HG03342 (cell line): ENCODE measurements around the gene CD247.

ENCODE experiments used
- ATAC-seq: cut with Tn5 transposase; IDR thresholded peaks from one replicate; pipeline ENCODE4 v1.9.1; 2021; ENCODE audit warnings: mild to moderate bottlenecking, moderate library complexity; ENCODE audit not compliant: unreplicated experiment

Gene CD247

GRCh38 chr1:167512046-167512654 is 6.2 kb downstream of the CD247 start:
- no peak for ATAC-seq

- ATAC-seq: no peak
These were observed 6.8 kb downstream of the CD247 start for GRCh38 chr1:167511374-167511986.

- ATAC-seq: no peak
These were observed 7.4 kb downstream of the CD247 start for GRCh38 chr1:167510881-167511280.

GRCh38 chr1:167510244-167510643 is 8.1 kb downstream of the CD247 start:
- ATAC-seq: no peak

- no peak for ATAC-seq
These were observed 8.7 kb downstream of the CD247 start for GRCh38 chr1:167509587-167509986.

GRCh38 chr1:167507719-167508118 is 10.6 kb downstream of the CD247 start:
- ATAC-seq: no peak

GRCh38 chr1:167504467-167504827 is 13.9 kb downstream of the CD247 start:
- ATAC-seq: no peak

GRCh38 chr1:167503626-167504466 is 14.5 kb downstream of the CD247 start:
- ATAC-seq: no peak

- no peak for ATAC-seq
These were observed 15.4 kb downstream of the CD247 start for GRCh38 chr1:167502719-167503462.

GRCh38 chr1:167502192-167502551 is 16.2 kb downstream of the CD247 start:
- no peak for ATAC-seq

GRCh38 chr1:167501515-167502191 is 16.7 kb downstream of the CD247 start:
- ATAC-seq: no peak

GRCh38 chr1:167500283-167500860 is 18.0 kb downstream of the CD247 start:
- ATAC-seq: no peak

GRCh38 chr1:167499664-167500101 is 18.6 kb downstream of the CD247 start:
- ATAC-seq: peak; percentile 97

- ATAC-seq: no peak
These were observed 19.2 kb downstream of the CD247 start for GRCh38 chr1:167499106-167499505.

GRCh38 chr1:167496797-167497619 is 21.3 kb downstream of the CD247 start:
- no peak for ATAC-seq

- no peak for ATAC-seq
These were observed 25.0 kb downstream of the CD247 start for GRCh38 chr1:167493372-167493771.

- ATAC-seq: no peak
These were observed 25.8 kb downstream of the CD247 start for GRCh38 chr1:167492481-167492910.

GRCh38 chr1:167491586-167492461 is 26.5 kb downstream of the CD247 start:
- no peak for ATAC-seq

- no peak for ATAC-seq
These were observed 27.6 kb downstream of the CD247 start for GRCh38 chr1:167490765-167491164.
